Fibroblast of skin of left biceps (primary cell): ENCODE data around the gene ECE1.
A peak's percentile ranks its signal among the peaks of the same experiment; 100 is the strongest.

Source experiments
- DNase-seq, 2 experiments: peaks; one replicate each; pipeline ENCODE4 v3.0.0-alpha.2; 2013; ENCODE audit warnings: low read depth in 2 of 2

The ECE1 gene

GRCh38 chr1:21269461-21270085, 20.7 kb downstream of the ECE1 start:
- DNase-seq = no peak

- no peak for DNase-seq
Observed at GRCh38 chr1:21268281-21269239, 21.7 kb downstream of the ECE1 start.

GRCh38 chr1:21267191-21268077, 22.8 kb downstream of the ECE1 start:
- DNase-seq = no peak

- DNase-seq = no peak
Observed at GRCh38 chr1:21266119-21266774, 24.0 kb downstream of the ECE1 start.

- DNase-seq = no peak
Observed at GRCh38 chr1:21265644-21266043, 24.6 kb downstream of the ECE1 start.

GRCh38 chr1:21264898-21265297, 25.4 kb downstream of the ECE1 start:
- DNase-seq = no peak

- DNase-seq = no peak
Observed at GRCh38 chr1:21263653-21264225, 26.5 kb downstream of the ECE1 start.

GRCh38 chr1:21263052-21263429, 27.2 kb downstream of the ECE1 start:
- DNase-seq = no peak

GRCh38 chr1:21262293-21263051, 27.8 kb downstream of the ECE1 start:
- peak; percentile 24 to 29 for DNase-seq

- DNase-seq = peak; percentile 49 to 57
Observed at GRCh38 chr1:21261551-21262292, 28.5 kb downstream of the ECE1 start.

- no peak for DNase-seq
Observed at GRCh38 chr1:21260405-21261125, 29.7 kb downstream of the ECE1 start.

- no peak for DNase-seq
Observed at GRCh38 chr1:21259316-21260076, 30.8 kb downstream of the ECE1 start.

GRCh38 chr1:21258331-21259134, 31.7 kb downstream of the ECE1 start:
- no peak for DNase-seq

- DNase-seq = no peak
Observed at GRCh38 chr1:21257431-21258135, 32.7 kb downstream of the ECE1 start.

- no peak for DNase-seq
Observed at GRCh38 chr1:21256776-21257175, 33.5 kb downstream of the ECE1 start.

- no peak for DNase-seq
Observed at GRCh38 chr1:21255943-21256320, 34.3 kb downstream of the ECE1 start.
